ENCODE measurements around the gene PRDM1.

PRDM1 gene

DNA sequence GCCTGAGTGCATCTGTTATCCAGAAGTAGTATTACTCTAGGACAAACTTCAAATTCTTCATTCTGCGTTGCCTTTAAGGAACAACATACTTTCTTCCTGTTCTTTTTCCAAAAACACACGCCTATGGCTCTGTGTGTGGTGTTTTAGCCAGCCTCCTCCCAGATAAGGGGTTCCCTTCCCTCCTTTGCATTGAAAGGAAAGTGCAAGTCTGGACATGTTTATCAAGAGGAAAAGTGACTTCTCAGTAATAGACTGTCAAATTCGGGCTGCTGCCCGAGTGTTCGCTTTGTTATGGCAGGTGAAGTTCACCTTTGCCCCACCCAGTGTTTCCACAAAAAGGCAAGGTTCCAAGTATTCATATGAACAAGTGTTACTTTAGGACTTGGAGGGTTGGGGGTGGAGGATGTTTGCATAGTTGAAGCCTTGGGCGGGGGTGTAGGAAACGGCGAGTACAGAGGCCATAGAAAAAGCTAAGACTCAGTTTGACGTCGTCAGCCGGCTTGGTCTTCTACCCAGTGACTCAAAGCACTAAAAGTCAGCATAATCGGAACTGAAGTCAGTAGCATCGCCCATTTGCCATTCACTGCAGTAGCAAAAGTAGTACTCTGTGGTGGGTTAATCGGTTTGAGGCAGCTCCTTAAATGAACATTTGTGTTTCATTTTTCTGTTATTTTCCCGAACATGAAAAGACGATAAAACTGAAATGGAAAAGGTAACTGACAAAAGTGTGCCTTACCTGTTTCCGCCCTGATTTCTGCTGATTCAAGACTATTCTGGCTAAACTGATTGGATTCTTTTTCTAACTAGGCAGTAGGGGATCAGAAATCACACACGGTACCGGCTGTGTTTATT, 12.5 kb downstream of the PRDM1 start:
- no peak for FAIRE-seq

DNA sequence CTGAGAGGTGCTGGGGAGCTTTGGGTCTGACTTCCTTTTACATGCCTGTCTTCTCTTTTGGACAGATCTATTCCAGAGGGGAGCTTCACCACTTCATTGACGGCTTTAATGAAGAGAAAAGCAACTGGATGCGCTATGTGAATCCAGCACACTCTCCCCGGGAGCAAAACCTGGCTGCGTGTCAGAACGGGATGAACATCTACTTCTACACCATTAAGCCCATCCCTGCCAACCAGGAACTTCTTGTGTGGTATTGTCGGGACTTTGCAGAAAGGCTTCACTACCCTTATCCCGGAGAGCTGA, 13.1 kb downstream of the PRDM1 start:
- no peak for FAIRE-seq

DNA sequence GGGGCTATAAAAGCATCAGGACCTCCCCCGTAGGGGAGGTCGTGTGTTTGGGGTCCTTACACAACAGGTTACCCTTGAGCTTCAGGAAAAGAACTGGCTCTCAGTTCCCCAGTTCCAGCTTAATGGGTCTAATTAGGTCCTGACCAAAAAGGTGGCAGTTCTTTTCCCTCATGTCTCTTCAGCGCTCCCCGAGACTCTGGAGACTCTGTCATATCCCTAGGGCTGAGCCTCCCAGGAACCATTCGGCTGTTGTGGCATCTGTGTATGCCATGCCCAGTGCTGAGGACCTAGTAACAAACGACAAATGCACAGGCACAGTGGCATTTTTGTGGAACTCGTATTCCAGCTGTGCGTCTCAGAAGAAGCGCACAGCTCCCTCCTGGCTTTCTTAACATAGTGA, 14.6 kb downstream of the PRDM1 start:
- no peak for FAIRE-seq

DNA sequence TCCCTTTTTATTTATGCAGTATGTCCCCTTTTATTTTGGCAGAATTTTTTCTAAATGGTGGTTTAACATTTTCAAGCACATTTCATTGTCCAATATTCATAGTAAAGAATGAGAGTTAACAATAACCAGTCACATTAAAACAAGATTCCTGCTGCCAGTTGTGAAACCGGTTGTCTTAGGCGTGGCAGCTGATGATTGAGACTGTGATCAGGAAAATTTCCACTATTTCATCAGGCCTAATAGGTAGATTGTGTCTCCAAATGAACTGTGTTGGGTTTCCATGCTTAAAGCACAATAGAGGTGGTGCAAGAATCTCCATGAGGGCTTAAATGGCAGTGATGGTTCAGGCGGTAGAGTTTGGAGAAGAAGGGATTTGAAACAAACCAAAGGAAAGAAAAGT, 15.3 kb downstream of the PRDM1 start:
- FAIRE-seq, result no peak

DNA sequence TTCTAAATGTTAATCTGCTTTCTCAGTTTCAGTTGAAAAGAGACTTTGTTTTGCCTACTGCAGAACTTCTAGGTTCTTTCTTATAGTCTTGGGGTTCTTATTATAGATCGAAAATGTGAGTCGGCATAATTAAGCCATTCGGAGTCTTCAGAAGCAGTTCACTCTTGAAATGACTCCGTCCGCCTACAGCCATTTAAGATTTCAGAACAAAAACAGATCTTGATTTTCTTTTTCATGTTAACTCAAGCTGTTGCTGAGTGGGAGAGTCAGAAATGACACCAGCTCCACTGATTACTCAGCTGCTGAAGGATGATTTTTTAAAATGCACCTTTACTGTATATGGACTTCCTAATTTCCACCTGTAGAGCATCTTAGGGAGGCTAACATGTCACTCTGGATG, 15.9 kb downstream of the PRDM1 start:
- FAIRE-seq, result no peak

DNA sequence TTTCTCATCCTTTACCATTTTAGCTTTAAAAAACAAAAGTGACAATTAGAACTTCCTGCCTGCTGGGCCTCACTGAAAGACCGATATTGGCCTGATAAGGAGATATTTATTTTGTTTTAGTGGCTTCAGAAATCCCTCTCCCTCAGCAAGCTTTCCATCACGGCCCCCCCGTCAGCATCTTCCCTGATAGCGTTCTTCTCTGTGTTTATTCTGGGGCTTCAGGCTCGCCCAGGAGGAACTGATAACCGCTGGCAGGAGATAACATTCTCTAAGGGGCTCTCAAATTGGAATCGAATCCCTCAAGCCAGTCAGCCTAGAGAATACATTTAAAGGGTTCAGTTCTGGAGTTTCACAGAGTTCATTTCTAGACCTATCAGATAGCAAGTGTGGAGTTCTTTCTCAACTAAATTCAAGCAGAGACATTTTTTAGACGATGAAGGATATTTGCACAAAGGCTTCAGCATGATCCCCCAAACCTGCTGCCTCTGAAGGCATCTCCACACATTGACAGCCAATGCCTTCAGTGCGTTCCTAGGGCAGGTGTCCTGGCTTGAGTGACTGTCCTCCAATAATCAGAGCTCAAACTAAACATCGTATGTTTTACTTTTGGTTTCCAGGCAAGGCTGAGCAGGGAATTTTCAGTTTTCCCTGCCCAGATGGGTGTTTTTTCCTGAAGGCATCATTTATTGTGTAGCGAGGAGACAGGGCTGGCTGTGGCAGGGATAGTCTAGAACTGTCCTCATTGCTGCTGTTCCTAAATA, 17.0 kb downstream of the PRDM1 start:
- FAIRE-seq, result no peak

DNA sequence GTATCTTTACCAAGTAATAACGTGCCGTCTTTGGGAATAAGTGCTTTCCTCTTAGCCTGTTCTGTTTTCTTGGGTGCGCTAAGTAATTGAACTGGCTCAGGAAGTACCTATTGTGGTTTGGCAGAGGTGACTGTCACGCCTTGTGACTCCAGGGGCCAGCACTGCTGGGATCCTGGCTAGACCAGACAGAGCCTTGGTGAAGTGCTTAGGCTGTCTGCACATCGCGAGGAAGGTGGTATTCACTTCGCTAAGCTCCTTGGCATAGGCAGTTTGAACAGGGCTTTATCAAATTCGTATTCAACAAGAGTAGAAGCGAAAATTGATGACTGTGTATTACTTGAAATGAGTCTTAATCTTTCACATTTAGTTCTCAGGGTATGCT, 17.6 kb downstream of the PRDM1 start:
- FAIRE-seq, result no peak

DNA sequence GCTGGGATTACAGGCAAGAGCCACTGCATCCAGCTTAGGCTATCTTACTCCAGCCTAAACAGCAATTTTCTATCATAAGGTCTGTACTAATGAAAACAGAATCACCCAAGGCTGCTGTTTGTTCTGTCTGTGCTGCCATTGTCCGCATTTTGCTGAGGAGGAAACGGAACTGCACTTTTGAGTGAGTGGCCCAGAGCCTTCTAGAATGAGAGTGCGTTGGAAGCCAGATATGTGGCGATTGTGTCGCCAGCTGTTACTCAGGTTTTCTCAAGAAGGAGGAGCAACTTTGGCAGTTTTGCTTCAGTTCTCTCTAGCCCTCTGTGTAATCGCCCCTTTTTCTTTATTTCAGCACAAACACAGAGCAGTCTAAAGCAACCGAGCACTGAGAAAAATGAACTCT, 18.3 kb downstream of the PRDM1 start:
- no peak for FAIRE-seq

DNA sequence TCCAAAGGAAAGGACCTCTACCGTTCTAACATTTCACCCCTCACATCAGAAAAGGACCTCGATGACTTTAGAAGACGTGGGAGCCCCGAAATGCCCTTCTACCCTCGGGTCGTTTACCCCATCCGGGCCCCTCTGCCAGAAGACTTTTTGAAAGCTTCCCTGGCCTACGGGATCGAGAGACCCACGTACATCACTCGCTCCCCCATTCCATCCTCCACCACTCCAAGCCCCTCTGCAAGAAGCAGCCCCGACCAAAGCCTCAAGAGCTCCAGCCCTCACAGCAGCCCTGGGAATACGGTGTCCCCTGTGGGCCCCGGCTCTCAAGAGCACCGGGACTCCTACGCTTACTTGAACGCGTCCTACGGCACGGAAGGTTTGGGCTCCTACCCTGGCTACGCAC, 18.8 kb downstream of the PRDM1 start:
- FAIRE-seq, result no peak

DNA sequence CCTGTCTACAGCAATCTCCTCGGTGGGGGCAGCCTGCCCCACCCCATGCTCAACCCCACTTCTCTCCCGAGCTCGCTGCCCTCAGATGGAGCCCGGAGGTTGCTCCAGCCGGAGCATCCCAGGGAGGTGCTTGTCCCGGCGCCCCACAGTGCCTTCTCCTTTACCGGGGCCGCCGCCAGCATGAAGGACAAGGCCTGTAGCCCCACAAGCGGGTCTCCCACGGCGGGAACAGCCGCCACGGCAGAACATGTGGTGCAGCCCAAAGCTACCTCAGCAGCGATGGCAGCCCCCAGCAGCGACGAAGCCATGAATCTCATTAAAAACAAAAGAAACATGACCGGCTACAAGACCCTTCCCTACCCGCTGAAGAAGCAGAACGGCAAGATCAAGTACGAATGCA, 19.4 kb downstream of the PRDM1 start:
- no peak for FAIRE-seq

DNA sequence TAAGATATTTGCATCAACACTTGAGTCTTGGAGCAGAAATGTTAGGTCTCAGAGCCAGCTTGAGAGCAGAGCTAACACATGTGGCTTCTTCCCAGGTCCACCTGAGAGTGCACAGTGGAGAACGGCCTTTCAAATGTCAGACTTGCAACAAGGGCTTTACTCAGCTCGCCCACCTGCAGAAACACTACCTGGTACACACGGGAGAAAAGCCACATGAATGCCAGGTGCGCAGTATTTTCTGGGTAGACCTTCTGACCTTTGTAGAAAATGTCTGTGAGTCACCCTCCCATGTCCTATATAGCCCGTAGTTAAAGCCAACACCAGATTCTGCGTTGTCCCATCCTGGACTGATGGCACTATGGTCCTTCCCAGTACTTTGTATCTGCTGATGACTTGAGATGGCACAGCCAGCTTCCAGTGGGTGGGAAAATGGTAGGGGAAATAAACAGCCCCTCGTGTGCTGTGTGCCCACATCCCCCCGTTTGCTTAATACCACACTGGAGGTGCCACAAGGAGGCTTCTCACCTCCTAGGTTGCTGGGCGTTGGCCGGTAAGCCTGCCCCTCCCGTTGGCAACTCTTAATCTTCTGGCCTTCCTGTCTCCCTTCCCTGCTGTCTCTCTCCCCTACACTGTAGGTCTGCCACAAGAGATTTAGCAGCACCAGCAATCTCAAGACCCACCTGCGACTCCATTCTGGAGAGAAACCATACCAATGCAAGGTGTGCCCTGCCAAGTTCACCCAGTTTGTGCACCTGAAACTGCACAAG, 20.3 kb downstream of the PRDM1 start:
- FAIRE-seq, result no peak

DNA sequence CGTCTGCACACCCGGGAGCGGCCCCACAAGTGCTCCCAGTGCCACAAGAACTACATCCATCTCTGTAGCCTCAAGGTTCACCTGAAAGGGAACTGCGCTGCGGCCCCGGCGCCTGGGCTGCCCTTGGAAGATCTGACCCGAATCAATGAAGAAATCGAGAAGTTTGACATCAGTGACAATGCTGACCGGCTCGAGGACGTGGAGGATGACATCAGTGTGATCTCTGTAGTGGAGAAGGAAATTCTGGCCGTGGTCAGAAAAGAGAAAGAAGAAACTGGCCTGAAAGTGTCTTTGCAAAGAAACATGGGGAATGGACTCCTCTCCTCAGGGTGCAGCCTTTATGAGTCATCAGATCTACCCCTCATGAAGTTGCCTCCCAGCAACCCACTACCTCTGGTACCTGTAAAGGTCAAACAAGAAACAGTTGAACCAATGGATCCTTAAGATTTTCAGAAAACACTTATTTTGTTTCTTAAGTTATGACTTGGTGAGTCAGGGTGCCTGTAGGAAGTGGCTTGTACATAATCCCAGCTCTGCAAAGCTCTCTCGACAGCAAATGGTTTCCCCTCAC, 21.0 kb downstream of the PRDM1 start:
- no peak for FAIRE-seq

DNA sequence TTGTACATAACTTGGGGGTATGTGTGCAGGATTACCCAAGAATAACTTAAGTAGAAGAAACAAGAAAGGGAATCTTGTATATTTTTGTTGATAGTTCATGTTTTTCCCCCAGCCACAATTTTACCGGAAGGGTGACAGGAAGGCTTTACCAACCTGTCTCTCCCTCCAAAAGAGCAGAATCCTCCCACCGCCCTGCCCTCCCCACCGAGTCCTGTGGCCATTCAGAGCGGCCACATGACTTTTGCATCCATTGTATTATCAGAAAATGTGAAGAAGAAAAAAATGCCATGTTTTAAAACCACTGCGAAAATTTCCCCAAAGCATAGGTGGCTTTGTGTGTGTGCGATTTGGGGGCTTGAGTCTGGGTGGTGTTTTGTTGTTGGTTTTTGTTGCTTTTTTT, 22.0 kb downstream of the PRDM1 start:
- FAIRE-seq, result no peak

DNA sequence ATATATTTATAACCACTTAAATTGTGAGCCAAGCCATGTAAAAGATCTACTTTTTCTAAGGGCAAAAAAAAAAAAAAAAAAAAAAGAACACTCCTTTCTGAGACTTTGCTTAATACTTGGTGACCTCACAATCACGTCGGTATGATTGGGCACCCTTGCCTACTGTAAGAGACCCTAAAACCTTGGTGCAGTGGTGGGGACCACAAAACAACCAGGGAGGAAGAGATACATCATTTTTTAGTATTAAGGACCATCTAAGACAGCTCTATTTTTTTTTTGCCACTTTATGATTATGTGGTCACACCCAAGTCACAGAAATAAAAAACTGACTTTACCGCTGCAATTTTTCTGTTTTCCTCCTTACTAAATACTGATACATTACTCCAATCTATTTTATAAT, 22.9 kb downstream of the PRDM1 start:
- no peak for FAIRE-seq

DNA sequence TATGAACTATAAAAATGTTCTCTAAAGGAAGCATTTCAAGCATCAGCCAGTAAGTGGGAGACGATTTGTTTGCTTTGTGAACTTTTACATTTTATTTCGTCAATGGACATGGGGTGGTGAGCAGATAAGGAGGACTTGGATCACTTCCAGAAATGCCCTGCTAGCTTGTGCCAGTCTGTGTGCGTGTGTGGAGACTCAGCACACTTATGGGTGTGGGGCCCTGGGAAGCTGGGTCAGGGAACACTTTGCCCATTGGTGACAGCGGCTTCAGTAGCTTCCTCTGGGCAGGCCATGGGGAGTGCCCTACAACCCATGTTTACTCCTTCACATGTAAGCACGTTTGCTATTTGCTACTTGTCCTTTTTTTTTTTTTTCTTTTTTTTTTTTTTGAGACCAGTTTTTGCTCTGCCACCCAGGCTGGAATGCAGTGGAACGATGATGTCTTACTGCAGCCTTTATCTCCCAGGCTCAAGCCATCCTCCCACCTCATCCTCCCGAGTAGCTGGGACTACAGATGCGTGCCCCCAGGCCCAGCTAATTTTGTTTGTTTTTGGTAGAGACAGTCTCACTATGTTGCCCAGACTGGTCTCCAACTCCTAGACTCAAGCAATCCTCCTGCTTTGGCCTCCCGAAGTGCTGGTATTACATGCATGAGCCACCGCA, 24.2 kb downstream of the PRDM1 start:
- FAIRE-seq, result no peak

DNA sequence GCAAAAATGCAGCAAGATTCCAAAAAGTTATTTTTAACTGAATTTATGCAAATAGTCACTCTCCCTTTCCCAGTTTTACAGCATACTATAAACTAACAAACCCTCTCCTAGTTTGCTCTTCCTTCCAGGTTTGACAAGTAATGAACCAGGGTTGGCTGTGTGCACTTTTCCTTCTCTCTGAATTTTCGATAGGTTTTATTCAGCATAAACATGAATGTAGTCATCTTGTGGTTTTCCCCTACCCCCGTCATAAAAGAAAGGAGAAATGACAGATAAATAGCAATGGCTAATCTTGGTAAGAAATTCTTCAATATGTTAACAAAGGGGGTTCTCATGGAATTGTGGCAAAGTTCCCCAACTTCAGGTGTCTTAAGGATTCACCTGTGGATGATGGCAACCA, 26.3 kb downstream of the PRDM1 start:
- FAIRE-seq, result no peak

DNA sequence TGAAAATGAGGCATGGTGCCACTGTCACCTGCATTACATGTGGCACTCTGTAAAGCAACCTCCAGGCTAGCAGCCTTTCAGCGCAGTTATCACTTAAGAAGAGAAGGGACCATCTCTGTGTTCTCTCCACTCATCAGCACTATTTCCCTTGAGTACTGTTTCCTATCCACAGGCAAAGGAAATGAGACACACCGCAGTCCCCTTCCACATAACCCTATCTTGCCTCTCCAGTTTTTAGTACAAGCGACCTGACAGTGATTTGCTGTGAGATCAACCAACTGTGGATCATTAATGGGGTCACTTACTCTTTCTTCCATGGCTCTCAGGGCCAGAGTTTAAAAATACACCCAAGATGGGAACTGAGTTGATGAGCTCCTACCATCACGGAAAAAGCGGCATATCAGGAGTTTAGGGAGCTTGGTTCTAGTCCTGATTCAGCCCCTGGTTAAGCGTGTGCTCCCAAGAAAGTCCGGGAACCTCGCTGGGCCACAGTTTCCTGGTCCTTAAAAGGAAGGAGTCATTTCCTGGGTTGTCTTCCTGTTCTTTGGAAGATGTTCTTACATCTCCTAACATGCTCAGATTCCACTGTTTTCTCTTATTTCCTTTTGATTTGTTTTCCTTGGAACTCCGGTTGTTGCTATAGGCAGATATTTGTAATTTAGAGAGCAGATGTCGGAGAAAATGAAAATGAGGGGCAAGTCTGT, 27.3 kb downstream of the PRDM1 start:
- FAIRE-seq, result no peak

DNA sequence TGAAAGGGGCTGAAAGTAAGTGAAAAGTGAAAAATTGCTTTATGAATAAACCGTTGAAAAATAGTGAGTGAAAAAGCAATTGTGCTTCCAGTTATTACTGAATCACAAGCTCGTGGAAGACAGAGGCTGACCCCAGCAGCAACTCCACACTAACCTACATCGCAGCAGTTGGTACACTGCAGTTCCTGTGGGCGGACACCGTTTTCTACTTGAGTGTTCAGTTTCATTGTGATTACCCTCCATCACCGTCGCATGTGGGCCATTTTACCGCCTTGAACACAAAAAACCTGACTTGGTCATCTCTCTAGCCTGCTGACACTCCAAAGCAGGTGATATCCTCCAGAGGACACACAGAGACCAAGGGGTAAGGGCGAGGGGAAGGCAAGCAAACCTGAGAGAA, 28.4 kb downstream of the PRDM1 start:
- no peak for FAIRE-seq

DNA sequence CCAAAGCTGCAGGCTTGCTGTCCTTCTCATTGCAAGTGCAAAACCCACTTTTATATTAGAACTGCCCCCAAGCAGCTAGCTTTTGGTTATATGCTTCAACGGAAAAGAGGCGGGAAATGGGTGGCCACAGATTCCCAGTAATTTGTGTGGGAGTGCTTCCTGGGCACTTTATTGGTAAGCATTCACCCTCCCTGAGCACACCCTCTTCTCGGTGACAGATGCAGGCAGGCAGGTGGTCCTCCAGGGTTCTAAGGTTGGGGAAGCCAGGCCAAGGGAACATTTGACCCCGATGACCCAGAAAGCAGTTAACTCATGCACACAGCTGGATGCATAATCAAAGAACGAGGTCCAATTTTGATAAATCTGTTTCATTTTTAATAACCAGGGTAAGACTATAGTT, 29.1 kb downstream of the PRDM1 start:
- no peak for FAIRE-seq

DNA sequence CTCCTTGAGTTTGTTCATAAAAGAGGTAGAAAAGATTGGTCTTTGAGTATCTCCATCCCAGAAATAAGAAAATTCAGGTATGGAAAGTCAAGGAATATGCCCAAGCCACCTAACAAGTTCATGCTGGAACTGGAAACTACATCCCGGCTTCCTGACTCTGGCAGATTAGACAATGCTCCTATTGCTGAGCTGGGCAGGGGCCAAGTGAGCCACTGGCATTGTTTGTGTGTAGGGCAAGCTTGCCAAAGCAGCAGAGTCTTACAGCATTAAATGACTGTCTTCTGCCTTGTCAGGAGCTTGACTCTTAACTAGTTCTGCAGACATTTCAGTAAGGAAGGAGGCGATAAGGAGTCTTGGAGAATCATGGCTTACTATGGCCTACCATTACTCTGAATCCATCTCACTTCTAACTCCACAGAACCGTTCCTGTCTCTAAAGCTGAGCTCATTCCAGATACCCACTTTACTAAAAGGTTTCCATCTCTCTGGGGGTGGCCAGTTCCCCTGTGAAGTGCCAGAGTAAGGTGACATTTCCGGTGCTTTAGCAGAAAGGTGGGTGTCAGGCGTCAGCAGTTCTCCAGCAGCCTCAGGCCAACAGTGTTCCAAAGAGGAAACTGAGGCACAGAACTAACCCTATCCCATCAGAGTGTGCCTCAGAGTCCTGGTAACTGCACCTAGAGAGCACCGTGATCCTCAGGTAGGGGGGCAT, 30.1 kb downstream of the PRDM1 start:
- no peak for FAIRE-seq

DNA sequence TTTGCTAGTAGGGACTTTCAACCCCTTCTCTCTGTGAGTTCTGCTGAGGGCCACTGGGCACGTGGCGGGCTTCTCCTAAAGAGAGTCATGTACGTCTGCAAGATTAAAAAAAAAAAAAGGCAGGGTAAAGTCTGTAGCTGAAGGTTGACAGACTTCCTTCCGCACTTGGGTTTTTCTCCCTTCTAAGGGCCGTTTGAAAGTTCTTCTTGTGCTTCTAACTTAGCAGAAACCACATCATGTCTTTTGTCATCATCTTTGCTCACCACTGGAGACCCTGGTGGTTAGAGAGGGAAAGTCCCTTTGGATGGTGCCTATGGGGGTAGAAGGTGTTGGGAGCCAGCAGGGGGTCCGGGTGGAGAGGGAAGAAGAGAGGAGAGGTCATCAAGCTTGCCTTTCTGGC, 31.4 kb downstream of the PRDM1 start:
- no peak for FAIRE-seq

All from colon (tissue), 2 donors.